ENCODE results near the gene DPF1.

GRCh38 chr19:38184815-38185214 lies 39.2 kb downstream of the DPF1 start:
- TF ChIP-seq POLR2A (IDR thresholded peaks at IDR 0.05; ENCODE audit: low read length): no peak
- TF ChIP-seq GATA1 (IDR thresholded peaks at IDR 0.05; ENCODE audit: low read depth, low read length): no peak

Measured in erythroblast (primary cell).